ENCODE measurements around the gene UQCRC1.

The UQCRC1 gene

GRCh38 chr3:48609088-48610005 lies at the start of gene UQCRC1:
UQCRC1 (minus strand) TSS chr3:48609646; CDS start chr3:48609620, 26 bp downstream.
- H3K4me3 ChIP-seq (ENCODE audit: low read length): peak within 1 kb of the TSS; percentile 98
- TF ChIP-seq, protein P1, sequence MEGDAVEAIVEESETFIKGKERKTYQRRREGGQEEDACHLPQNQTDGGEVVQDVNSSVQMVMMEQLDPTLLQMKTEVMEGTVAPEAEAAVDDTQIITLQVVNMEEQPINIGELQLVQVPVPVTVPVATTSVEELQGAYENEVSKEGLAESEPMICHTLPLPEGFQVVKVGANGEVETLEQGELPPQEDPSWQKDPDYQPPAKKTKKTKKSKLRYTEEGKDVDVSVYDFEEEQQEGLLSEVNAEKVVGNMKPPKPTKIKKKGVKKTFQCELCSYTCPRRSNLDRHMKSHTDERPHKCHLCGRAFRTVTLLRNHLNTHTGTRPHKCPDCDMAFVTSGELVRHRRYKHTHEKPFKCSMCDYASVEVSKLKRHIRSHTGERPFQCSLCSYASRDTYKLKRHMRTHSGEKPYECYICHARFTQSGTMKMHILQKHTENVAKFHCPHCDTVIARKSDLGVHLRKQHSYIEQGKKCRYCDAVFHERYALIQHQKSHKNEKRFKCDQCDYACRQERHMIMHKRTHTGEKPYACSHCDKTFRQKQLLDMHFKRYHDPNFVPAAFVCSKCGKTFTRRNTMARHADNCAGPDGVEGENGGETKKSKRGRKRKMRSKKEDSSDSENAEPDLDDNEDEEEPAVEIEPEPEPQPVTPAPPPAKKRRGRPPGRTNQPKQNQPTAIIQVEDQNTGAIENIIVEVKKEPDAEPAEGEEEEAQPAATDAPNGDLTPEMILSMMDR (IDR thresholded peaks at IDR 0.05; ENCODE audit: insufficient read depth, low read depth, low read length, missing control alignments): peak; percentile 72
- peak; percentile 94 for DNase-seq (ENCODE audit: low read depth)

DNA sequence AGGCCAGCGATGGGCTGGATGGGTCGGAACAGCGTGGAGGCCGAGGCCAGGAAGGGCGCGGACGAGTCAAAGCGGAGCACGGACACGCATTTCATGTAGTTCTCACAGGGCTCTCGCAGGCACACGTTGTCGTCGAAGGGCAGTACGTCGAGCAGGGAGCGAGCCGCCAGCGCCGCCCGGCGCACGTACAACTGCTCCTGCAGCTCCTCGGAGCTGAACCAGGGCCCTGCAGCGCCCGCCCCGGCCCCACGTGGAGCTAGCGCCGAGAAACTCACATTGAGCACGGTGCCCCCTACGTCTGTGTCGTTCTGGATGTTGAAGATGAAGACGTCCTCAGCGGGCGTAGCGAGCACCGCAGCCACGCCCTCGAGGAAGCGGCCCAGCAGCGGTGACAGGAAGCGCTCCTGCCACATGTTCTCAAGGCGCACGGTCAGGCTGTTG lies 47.4 kb upstream of the UQCRC1 start:
- H3K4me3 ChIP-seq (ENCODE audit: low read length): peak overlapping the region; percentile 38
- TF ChIP-seq, protein P1 (IDR thresholded peaks at IDR 0.05; ENCODE audit: insufficient read depth, low read depth, low read length, missing control alignments): no peak
- no peak for DNase-seq (ENCODE audit: low read depth)

DNA sequence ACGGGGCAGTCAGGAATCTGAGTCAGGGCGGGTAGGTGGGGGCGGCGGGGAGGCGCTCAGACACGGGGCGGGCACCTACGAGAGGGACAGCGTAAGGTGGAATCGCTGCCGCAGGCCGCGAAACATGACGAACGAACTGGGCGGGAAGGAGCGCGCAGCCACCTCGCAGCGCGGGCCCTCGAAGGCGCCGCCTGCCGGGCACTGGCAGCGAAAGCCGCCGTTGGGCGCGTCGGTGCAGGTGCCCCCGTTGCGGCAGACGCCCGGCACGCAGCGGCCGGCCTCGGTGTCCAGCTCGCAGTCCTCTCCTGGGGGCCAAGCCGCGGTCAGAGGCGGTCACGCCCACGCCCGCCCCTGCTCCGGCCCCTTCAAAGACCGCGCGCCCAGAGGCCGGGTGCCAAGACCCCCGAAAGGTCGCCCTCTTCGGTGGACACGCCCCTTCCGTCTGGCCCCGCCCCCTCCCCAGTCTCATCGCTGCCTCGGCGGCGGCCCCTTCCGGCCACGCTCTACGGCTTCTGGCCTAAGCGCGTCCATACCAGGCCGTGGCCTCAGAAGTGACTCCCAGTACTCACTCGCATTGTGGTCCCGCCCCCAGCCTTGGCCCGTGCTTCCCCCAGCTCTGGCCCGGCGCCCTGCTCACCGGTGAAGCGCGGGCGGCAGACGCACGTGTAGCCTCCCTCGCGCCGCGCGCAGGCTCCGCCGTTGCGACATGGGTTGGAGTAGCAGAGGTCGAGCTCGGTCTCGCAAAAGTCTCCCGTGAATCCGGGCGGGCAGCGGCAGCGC lies 46.8 kb upstream of the UQCRC1 start:
- H3K4me3 ChIP-seq (ENCODE audit: low read length): peak overlapping the region; percentile 38
- TF ChIP-seq, protein P1 (IDR thresholded peaks at IDR 0.05; ENCODE audit: insufficient read depth, low read depth, low read length, missing control alignments): peak; percentile 31
- peak; percentile 91 for DNase-seq (ENCODE audit: low read depth)

GRCh38 chr3:48655606-48656005 lies 46.2 kb upstream of the UQCRC1 start:
- no peak overlapping the region for H3K4me3 ChIP-seq (ENCODE audit: low read length)
- TF ChIP-seq, protein P1 (IDR thresholded peaks at IDR 0.05; ENCODE audit: insufficient read depth, low read depth, low read length, missing control alignments): no peak
- DNase-seq (ENCODE audit: low read depth): no peak

DNA sequence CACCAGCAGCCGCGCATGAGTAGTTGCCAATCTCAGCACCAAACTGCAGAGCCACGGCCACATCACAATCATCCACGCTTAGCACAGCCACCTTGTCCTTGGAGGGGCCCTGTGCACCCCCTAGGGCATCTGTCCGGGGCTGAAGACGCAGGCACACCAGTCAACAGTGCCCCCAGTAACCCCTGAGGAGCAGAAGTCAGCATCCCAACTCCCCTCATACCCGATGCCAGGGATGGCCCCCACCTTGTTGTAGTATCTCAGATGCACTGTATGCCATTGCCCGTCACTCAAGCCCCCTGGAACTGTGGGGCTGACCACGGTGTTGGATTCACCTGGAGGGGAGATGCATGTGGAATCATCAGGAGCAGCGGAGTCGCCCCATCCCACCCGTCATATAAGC lies 45.6 kb upstream of the UQCRC1 start:
- H3K4me3 ChIP-seq (ENCODE audit: low read length): no peak overlapping the region
- TF ChIP-seq, protein P1 (IDR thresholded peaks at IDR 0.05; ENCODE audit: insufficient read depth, low read depth, low read length, missing control alignments): no peak
- no peak for DNase-seq (ENCODE audit: low read depth)

DNA sequence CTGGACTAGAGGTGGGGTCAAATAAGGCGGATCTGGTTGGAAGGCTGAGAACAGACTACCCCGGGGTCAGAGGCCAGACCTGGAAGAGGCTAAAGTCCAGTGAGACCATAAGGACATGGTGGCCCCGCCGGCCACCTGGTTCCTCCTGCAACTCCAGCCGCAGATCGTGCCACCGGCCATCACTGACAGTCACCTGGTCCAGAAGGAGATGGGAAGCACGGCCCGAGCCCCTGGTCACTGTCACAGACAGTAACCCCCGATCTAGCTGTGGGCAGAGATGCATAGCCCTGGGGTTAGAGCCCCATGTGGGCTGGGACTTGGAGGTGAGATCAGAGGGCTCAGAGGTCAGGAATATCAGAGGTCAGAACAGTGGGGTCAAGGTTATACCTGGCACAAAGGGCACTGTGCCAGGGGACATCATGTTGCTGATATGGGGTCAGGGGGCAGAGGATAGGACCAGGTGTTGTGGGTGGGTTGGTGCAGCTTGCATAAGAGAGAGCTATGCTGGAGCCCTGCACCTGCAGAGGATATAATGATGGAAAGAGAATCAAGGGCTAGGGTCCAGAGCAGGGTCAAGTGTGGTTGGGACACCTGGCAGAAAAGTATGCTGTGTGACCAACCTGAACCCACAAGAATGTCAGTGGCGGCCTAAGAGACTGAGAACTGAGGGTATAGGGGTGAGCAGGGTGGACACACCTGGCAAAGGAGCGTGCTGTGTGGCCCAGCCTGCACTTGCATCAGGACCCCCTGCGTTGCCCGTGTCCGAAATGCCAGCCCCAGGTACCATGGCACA lies 43.7 kb upstream of the UQCRC1 start:
- TF ChIP-seq, protein P1 (IDR thresholded peaks at IDR 0.05; ENCODE audit: insufficient read depth, low read depth, low read length, missing control alignments): no peak
- H3K4me3 ChIP-seq (ENCODE audit: low read length): no peak overlapping the region
- no peak for DNase-seq (ENCODE audit: low read depth)

Measured in epithelial cell of esophagus (primary cell).